ENCODE results near the gene FANK1. TPM values are rescaled to one million over a fixed set of nuclear protein-coding genes. Genes with fewer than 3 reads are reported as not detected.

FANK1 gene
- total and polyA plus RNA-seq, 2 experiments from 2014 or later: 10.2 to 13.3 TPM

DNA sequence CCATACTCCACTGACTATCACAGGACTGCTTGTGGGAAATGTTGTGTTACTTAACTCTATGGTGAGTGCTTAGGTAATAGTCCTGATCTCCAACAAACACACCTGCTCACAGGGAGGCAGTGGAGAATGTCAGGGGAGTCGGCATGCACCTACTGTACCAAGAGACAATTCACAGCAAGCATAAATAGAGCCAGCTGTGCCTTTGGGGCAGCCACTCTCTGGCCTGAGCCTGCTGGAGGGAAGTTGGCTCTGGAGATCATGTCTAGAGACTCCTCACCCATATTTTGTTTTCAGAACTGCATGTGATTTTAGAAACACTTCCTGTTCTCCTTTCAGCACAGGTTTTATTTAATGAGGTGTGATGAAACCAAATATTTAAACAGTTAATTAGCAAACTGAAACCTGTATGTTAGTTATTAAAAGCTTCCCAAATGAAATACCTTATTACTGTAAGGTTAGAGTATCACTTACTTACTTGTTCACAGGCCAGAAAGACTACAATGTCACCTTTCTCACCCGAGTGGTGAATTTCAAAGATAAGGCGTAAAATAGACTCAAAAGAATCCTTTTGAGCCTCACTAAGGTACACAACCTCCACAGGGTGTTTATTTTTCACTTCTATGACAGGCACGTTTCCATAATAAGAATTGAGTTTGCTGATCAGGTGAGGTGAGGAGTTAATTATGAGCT lies 37.1 kb upstream of the FANK1 start:
- Histone ChIP-seq H4K20me1 (ENCODE audit: insufficient read depth) (no peaks in the 10 kb centered on the region), H3F3A (ENCODE audit: insufficient read depth) (no peaks in the 10 kb centered on the region), H3K79me2 (ENCODE audit: insufficient read depth) (no peaks in the 10 kb centered on the region), H3K4me1 (ENCODE audit: insufficient read depth) (no peaks in the 10 kb centered on the region), H3K27me3 (replicated peaks; ENCODE audit: insufficient read depth) (no peaks in the 10 kb centered on the region), H3K27ac (no peak overlapping the region), H3K4me3 (no peak overlapping the region), H3K9me3 (ENCODE audit: low read depth) (no peaks in the 10 kb centered on the region), H3K9me2 (ENCODE audit: insufficient read depth) (no peaks in the 10 kb centered on the region), H3K9ac (no peak overlapping the region), H3K36me3 (ENCODE audit: low read depth) (peaks cover 12% of the 10 kb centered on the region), H3K4me2 (ENCODE audit: unreplicated experiment) (no peak overlapping the region), H2AFZ (no peak overlapping the region)
- DNase-seq: no peak
- TF ChIP-seq EZH2 (IDR thresholded peaks at IDR 0.05; ENCODE audit: insufficient read depth, poor library complexity, severe bottlenecking): no peak
- no peak for TF ChIP-seq EZH2phosphoT487 (IDR thresholded peaks at IDR 0.05; ENCODE audit: insufficient read depth, low read depth)
- 96 to 100% methylated on average over 4 of the region's 4 CpGs for WGBS, 2 experiments (ENCODE audit: low coverage in 1 of 2, low lambda C conversion rate in 2 of 2, missing lambda C conversion rate in 2 of 2)
- in situ Hi-C loops (cut with MboI): no loop called here

DNA sequence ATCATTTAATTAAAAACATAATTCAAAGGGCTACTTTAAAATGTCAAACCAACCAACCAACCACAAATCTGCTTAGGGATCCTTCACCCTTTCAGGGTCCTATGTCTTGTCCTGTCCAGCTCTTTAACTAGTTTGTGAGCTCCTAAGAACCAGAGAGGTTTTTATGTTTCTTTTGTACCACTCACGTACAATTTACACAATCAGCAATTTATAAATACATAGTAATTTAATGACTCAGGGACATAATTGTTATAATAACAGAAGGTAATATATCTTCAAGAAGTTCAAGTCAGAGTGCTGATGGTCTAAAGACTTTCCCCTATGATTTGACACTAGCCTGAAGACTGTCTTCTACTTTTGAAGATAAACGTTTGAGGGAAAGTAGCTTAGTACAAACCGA lies 31.2 kb upstream of the FANK1 start:
- Histone ChIP-seq H3K9ac (no peak overlapping the region), H3K4me2 (ENCODE audit: unreplicated experiment) (no peak overlapping the region), H3K36me3 (ENCODE audit: low read depth) (peaks cover 7% of the 10 kb centered on the region; the same call in 1 of the 2 replicates), H3K4me3 (no peak overlapping the region), H3F3A (ENCODE audit: insufficient read depth) (no peaks in the 10 kb centered on the region), H4K20me1 (ENCODE audit: insufficient read depth) (no peaks in the 10 kb centered on the region), H3K27ac (no peak overlapping the region), H2AFZ (no peak overlapping the region), H3K9me3 (ENCODE audit: low read depth) (no peaks in the 10 kb centered on the region), H3K9me2 (ENCODE audit: insufficient read depth) (no peaks in the 10 kb centered on the region), H3K4me1 (ENCODE audit: insufficient read depth) (no peaks in the 10 kb centered on the region), H3K79me2 (ENCODE audit: insufficient read depth) (0 out of 2 replicates have a peak, but pooled peaks cover 1% of the 10 kb centered on the region), H3K27me3 (replicated peaks; ENCODE audit: insufficient read depth) (no peaks in the 10 kb centered on the region)
- in situ Hi-C loops (cut with MboI): no loop called here
- WGBS, 2 experiments (ENCODE audit: low coverage in 1 of 2, low lambda C conversion rate in 2 of 2, missing lambda C conversion rate in 2 of 2): 93 to 99% methylated on average over 3 of the region's 3 CpGs
- TF ChIP-seq EZH2 (IDR thresholded peaks at IDR 0.05; ENCODE audit: insufficient read depth, poor library complexity, severe bottlenecking) (no peak), EZH2phosphoT487 (IDR thresholded peaks at IDR 0.05; ENCODE audit: insufficient read depth, low read depth) (no peak)
- DNase-seq: no peak

DNA sequence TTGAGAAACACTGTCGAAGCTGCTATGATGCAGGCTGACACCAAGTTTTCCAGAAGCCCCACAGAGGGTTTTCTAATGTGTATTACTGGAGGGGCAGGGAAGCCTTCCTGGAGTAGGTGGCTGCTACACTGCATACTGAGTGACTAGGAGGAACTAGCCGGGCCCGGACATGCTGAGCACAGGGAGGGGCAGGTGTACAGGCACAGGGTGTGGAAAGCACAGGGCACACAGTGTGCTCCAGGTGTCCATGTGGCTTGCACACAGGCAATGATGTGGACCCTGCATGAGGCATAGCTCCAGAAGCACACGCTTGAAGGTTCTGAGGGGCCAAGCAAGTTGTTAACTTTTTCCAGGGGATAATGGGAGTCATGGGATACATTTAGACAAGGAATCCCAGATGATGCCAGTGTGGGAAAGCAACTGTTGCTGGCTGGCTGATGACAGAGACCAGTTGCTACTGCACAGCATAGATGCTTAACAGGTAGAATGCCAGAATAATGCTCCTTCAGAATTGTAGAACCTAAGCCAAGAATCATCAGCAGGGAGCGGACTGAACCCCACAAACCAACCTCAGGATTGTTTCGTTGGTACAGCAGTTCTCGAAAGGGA lies 29.8 kb upstream of the FANK1 start:
- in situ Hi-C loops (cut with MboI): no loop called here
- Histone ChIP-seq H4K20me1 (ENCODE audit: insufficient read depth) (no peaks in the 10 kb centered on the region), H3K4me1 (ENCODE audit: insufficient read depth) (no peaks in the 10 kb centered on the region), H3K27ac (no peak overlapping the region), H3K27me3 (replicated peaks; ENCODE audit: insufficient read depth) (no peaks in the 10 kb centered on the region), H3F3A (ENCODE audit: insufficient read depth) (no peaks in the 10 kb centered on the region), H3K9ac (no peak overlapping the region), H3K79me2 (ENCODE audit: insufficient read depth) (0 out of 2 replicates have a peak, but pooled peaks cover 4% of the 10 kb centered on the region), H3K4me2 (ENCODE audit: unreplicated experiment) (no peak overlapping the region), H3K36me3 (ENCODE audit: low read depth) (peaks cover 7% of the 10 kb centered on the region; the same call in 1 of the 2 replicates), H3K4me3 (no peak overlapping the region), H3K9me2 (ENCODE audit: insufficient read depth) (no peaks in the 10 kb centered on the region), H2AFZ (no peak overlapping the region), H3K9me3 (ENCODE audit: low read depth) (no peaks in the 10 kb centered on the region)
- no peak for TF ChIP-seq EZH2phosphoT487 (IDR thresholded peaks at IDR 0.05; ENCODE audit: insufficient read depth, low read depth)
- TF ChIP-seq EZH2 (IDR thresholded peaks at IDR 0.05; ENCODE audit: insufficient read depth, poor library complexity, severe bottlenecking): no peak
- 94 to 99% methylated on average over 7 of the region's 7 CpGs for WGBS, 2 experiments (ENCODE audit: low coverage in 1 of 2, low lambda C conversion rate in 2 of 2, missing lambda C conversion rate in 2 of 2)
- no peak for DNase-seq

DNA sequence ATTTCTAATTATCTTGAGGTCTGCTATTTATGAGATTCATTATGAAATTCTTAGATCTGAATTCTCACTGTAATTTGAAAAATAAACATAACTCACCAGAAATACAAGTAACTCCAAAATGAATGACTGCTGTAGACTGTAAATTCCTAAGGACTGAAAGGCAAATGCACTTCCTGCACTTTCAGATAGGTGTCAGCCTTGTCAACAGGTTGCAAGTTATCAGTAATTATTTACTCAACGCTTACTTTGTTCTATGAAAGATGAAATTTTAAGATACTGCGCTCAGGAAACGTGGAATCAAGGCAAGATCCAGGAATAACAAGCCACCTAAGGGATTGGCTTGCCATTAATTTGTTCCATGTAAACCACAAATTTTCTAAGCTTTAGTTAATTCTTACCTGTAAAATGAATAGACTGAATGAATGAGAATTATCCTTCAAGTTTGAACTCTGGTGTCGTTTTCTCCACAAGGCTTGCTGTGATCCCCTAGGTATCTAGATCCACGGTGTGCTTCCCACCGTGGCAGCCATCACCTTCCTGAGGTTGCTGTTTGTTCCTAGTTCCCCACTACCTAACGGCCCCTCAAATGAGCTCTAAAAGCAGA lies 27.9 kb upstream of the FANK1 start:
- peak; percentile 63 for DNase-seq
- Histone ChIP-seq H3K9me2 (ENCODE audit: insufficient read depth) (no peaks in the 10 kb centered on the region), H3K4me2 (ENCODE audit: unreplicated experiment) (no peak overlapping the region), H3K9ac (no peak overlapping the region), H3K27me3 (replicated peaks; ENCODE audit: insufficient read depth) (no peaks in the 10 kb centered on the region), H4K20me1 (ENCODE audit: insufficient read depth) (no peaks in the 10 kb centered on the region), H3K4me3 (no peak overlapping the region), H3K4me1 (ENCODE audit: insufficient read depth) (no peaks in the 10 kb centered on the region), H3K36me3 (ENCODE audit: low read depth) (peaks cover 7% of the 10 kb centered on the region; the same call in 1 of the 2 replicates), H3K9me3 (ENCODE audit: low read depth) (no peaks in the 10 kb centered on the region), H2AFZ (no peak overlapping the region), H3F3A (ENCODE audit: insufficient read depth) (no peaks in the 10 kb centered on the region), H3K27ac (no peak overlapping the region), H3K79me2 (ENCODE audit: insufficient read depth) (0 out of 2 replicates have a peak, but pooled peaks cover 4% of the 10 kb centered on the region)
- in situ Hi-C loops (cut with MboI): no loop called here
- 70 to 71% methylated on average over 7 of the region's 7 CpGs for WGBS, 2 experiments (ENCODE audit: low coverage in 1 of 2, low lambda C conversion rate in 2 of 2, missing lambda C conversion rate in 2 of 2)
- no peak for TF ChIP-seq EZH2 (IDR thresholded peaks at IDR 0.05; ENCODE audit: insufficient read depth, poor library complexity, severe bottlenecking)
- TF ChIP-seq EZH2phosphoT487 (IDR thresholded peaks at IDR 0.05; ENCODE audit: insufficient read depth, low read depth): no peak
